ENCODE measurements around the gene NTSR1. TPM values are rescaled to one million over a fixed set of nuclear protein-coding genes. Genes with fewer than 3 reads are reported as not detected.

The NTSR1 gene
- total RNA-seq, 1 donor from 2014 or later: not detected

- no peak for DNase-seq (ENCODE audit: low spot score)
These were observed 77.5 kb downstream of the NTSR1 start for GRCh38 chr20:62786157-62786556.

GRCh38 chr20:62787321-62787720 is 78.7 kb downstream of the NTSR1 start:
- DNase-seq (ENCODE audit: low spot score): no peak

- DNase-seq (ENCODE audit: low spot score): no peak
These were observed 79.2 kb downstream of the NTSR1 start for GRCh38 chr20:62787866-62788265.

- no peak for DNase-seq (ENCODE audit: low spot score)
These were observed 80.0 kb downstream of the NTSR1 start for GRCh38 chr20:62788607-62789006.

GRCh38 chr20:62790075-62790474 is 81.4 kb downstream of the NTSR1 start:
- DNase-seq (ENCODE audit: low spot score): no peak

GRCh38 chr20:62791301-62792181 is 82.9 kb downstream of the NTSR1 start:
- DNase-seq (ENCODE audit: low spot score): peak; percentile 82

GRCh38 chr20:62792182-62792939 is 83.7 kb downstream of the NTSR1 start:
- no peak for DNase-seq (ENCODE audit: low spot score)

- DNase-seq (ENCODE audit: low spot score): no peak
These were observed 84.5 kb downstream of the NTSR1 start for GRCh38 chr20:62792940-62793756.

GRCh38 chr20:62793757-62794006 is 85.0 kb downstream of the NTSR1 start:
- no peak for DNase-seq (ENCODE audit: low spot score)

- DNase-seq (ENCODE audit: low spot score): peak; percentile 97
These were observed 85.5 kb downstream of the NTSR1 start for GRCh38 chr20:62794007-62794724.

- DNase-seq (ENCODE audit: low spot score): no peak
These were observed 86.6 kb downstream of the NTSR1 start for GRCh38 chr20:62795023-62795761.

GRCh38 chr20:62796699-62797491 is 88.3 kb downstream of the NTSR1 start:
- no peak for DNase-seq (ENCODE audit: low spot score)

- no peak for DNase-seq (ENCODE audit: low spot score)
These were observed 89.3 kb downstream of the NTSR1 start for GRCh38 chr20:62797671-62798532.

GRCh38 chr20:62799036-62799435 is 90.4 kb downstream of the NTSR1 start:
- no peak for DNase-seq (ENCODE audit: low spot score)

- no peak for DNase-seq (ENCODE audit: low spot score)
These were observed 90.8 kb downstream of the NTSR1 start for GRCh38 chr20:62799459-62799858.

- no peak for DNase-seq (ENCODE audit: low spot score)
These were observed 91.2 kb downstream of the NTSR1 start for GRCh38 chr20:62799873-62800272.

- no peak for DNase-seq (ENCODE audit: low spot score)
These were observed 92.0 kb downstream of the NTSR1 start for GRCh38 chr20:62800314-62801259.

Data from ureter (tissue), 1 donor.